CD1c-positive myeloid dendritic cell (primary cell): ENCODE results near the gene DHPS.
"Not testable (repeated sequence)": the region's sequence is repeated elsewhere in the genome, so short reads cannot be mapped to it uniquely, and the experiment has no call there.

ENCODE experiments used
- DNase-seq: peaks from one replicate; pipeline ENCODE4 v3.0.0-alpha.2; 2016; ENCODE audit errors: extremely low spot score

DHPS gene

GRCh38 chr19:12646551-12646950, 35.1 kb downstream of the DHPS start:
- DNase-seq = no peak

- DNase-seq = not testable (repeated sequence)
These were observed 38.0 kb downstream of the DHPS start for GRCh38 chr19:12643716-12644115.

DNA sequence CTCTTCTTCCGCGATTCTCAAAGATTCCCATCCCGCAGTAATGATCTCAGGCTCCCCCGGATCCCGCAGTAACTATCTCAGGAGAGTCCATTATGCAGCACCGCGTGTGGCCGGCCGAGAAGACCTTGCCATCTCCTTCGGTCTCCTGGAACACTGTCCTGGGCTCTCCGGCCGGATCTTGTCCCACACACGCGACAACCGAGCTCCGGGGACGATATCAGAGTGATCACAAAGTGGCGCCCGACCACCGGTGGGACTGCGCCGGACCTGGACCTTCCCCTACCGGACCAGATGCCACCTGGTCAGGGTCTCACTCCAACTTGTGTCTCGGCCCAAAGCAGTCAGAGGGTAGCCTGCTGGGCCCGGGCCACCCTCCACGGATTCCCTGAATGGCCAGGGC, 39.2 kb downstream of the DHPS start:
- no peak for DNase-seq

GRCh38 chr19:12641456-12641855, 40.2 kb downstream of the DHPS start:
- no peak for DNase-seq

GRCh38 chr19:12639901-12640613, 41.6 kb downstream of the DHPS start:
- DNase-seq = peak; percentile 88

DNA sequence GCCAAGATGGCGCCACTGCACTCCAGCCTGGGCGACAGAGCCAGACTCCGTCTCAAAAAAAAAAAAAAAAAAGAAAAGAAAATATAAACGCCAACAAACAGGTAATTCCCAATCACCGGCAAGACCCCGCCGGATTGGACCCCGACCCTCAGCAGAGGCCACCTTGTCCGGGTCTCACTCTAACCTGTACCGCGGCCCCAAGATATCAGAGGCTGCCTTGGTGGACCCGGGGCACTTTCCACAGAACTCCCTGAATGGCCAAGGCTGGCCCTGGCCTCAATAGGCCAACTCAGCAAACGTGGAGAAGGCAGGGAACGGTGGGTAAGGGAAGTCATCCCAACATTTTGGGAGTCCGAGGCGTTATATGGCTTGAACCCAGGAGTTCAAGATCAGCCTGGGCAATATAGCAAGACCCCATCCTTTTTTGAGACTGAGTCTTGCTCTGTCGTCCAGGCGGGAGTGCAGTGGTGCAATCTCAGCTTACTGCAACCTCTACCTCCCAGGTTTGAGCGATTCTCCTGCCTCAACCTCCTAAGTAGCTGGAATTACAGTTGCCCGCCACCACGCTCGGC, 43.0 kb downstream of the DHPS start:
- no peak for DNase-seq

GRCh38 chr19:12636631-12637030, 45.0 kb downstream of the DHPS start:
- no peak for DNase-seq

- DNase-seq = no peak
These were observed 52.5 kb downstream of the DHPS start for GRCh38 chr19:12629215-12629614.

- DNase-seq = no peak
These were observed 53.3 kb downstream of the DHPS start for GRCh38 chr19:12628040-12629022.

DNA sequence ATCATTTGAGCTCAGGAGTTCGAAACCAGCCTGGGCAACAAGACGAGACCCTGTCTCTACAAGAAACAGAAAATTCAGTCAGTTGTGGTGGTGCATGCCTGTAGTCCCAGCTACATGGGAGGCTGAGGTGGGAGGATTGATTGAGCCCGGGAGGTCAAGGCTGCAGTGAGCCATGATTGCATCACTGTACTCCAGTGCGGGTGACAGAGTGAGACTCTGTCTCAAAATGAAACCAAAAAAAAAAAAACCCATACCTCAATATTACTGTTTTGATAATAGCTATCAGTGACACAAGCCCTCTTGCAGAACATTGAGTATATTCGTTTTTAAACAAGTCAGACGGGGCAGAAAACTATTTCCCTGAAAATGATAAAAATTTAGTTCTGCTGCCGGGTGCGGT, 54.7 kb downstream of the DHPS start:
- DNase-seq = no peak
